Amniotic epithelial cell (primary cell): ENCODE measurements around the gene ABAT.
A peak's percentile ranks its signal among the peaks of the same experiment; 100 is the strongest.
"Not testable (repeated sequence)": the region's sequence is repeated elsewhere in the genome, so short reads cannot be mapped to it uniquely, and the experiment has no call there.

Source experiments
- DNase-seq: peaks from one replicate; pipeline ENCODE4 v3.0.0-alpha.2; 2010; ENCODE audit warnings: low read depth

ABAT gene

DNA sequence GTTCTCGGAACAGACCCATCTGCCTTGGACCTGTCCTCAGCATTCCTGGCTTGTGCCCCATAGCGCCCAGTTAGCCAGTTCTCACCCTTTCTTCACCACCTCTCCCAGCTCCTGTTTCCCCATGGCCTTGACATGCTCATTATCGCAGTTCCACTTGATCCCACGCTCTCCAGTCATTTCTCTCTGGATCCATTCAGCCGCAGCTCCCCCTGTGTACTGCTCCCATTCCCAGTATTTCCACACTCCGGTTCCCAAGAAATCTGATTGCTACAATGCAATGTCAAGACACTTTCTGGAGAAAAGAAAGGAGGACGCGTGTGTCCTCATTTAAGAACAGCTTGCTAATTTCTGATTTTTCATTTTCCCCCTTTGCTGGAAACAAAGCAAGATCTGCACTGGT, 67.7 kb downstream of the ABAT start:
- DNase-seq = no peak

DNA sequence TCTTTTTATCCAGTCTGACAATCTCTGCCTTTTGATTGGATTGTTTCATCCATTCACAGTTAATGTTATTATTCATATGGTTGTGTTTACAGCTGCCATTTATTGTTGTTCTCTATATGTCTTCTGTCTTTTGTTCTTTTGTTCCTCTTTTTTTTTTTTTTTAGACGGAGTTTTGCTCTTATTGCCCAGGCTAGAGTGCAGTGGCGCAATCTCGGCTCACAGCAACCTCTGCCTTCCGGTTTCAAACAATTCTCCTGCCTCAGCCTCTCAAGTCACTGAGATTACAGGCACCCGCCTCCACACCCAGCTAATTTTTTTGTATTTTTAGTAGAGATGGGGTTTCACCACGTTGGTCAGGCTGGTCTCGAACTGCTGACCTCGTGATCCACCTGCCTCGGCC, 74.5 kb downstream of the ABAT start:
- DNase-seq = not testable (repeated sequence)

DNA sequence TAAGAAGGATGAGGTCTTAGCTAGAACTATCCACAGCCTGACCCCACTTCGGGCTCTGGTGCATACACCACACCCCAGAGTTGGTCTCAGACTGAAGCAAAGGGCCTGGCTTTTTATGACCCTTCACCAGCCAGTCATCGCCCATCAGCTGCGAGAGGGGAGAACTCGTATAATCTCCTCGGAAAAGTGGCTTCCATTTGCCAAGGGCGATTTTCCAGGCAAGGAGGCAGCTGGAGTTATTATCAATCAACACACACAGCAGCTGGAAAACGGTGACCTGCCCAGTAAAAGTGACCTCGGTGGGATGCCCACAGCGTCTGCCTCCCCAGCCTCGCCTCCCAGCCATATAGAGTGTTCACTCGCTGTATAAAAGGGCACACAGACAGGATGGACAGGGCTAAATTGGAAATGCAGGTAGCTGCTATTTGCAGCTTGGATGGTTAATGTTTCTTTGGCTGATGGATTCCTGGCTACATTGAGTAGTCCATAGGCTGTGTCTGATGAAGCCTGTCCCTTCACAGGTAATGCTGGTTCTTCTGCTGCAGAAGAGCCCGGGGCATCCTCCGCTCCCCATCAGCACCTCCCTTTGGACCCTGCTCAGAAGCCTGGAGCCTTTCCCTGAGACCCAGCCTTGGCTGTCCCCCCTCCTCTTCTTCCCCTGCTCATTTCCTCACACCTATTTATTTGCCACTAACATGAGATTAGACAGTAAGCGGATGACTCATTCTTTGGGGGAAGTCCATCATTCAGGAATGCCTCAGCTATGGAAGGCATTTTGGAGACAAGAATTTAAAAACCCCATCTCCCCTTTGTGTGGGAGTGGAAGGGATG, 77.3 kb downstream of the ABAT start:
- peak; percentile 90 for DNase-seq

DNA sequence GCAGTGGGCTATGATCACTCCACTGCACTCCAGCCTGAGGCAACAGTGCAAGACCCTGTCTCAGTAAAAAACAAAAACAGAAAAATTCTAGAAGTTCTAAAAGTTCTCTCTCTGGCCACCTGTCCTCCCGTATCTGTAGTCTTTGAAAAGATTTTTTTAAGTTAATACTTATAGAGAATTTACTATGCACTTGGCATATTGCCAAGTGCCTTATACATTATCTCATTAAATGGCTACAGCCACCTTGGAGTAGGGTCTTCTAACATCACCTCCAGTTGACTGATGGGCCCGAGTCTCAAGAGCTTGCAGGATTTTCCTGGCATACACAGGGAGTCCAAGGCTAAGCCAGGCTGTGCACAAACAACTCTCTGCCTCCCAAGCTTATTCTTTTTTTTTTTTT, 78.3 kb downstream of the ABAT start:
- no peak for DNase-seq

DNA sequence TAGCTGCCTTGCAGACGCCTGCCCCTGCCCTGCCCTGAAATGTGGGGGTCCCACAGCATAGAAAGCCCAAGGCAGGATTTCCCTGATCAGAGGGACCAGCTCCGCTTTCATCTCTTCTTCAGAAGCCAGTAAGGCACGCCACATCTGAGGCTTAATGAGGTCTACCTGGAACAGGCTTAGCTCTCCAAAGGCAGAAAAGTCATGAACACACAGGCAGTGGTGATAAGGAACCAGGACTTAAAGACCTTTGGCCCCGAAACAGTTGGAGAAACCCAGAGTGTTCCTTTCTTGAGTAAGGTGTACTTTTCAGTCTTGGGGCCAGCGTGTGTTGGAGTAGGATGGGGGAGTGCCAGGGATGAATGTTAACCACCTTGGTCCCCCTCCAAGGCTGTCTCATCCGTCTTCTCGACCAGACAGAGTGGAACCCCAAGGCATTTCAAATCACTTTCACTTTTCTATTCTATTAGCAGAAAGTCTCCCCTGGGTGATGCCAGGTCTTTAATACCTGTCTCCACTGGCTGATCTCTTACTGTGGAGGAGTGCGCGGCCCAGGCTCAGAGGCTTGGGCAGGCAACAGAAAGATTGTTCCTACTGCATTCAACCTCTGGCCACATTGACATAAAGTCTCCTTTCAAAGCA, 79.1 kb downstream of the ABAT start:
- DNase-seq = peak; percentile 19

DNA sequence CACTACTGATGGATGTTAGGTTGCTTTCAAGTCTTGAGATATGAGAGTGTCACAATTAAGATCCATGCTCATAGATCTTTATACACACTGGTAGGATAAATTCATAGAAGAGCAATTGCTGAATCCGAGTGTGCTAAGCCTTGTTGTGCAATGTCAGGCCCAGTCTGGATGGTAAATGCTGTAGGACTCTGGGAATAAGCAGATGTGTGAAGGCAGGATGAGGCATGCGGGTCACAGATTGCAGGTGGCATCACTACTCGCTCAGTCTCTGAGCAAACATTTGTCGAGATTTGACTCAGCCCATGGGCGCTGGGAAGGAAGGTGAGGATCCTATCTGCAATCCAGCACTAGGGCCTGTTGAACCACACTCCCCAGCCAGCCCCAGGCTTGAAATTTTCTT, 82.3 kb downstream of the ABAT start:
- peak; percentile 21 for DNase-seq

DNA sequence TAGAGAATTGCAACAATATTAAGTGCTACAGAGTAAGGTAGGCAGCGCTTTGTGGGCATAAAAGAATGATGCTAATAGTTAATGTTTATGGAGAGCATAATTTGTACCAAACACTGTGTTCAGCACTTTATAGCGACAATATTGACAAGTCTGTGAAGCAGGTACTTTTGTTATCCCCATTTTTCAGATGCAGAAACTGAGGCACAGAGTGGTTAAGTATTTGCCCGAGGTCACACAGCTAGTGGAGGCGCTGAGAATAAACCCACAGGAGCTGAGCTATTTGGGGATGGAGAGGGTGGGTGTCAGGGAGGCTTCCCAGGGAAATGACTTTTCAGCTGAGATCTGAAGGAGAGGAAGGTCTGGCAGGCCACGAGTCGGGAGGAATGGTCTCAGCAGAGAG, 83.6 kb downstream of the ABAT start:
- no peak for DNase-seq

DNA sequence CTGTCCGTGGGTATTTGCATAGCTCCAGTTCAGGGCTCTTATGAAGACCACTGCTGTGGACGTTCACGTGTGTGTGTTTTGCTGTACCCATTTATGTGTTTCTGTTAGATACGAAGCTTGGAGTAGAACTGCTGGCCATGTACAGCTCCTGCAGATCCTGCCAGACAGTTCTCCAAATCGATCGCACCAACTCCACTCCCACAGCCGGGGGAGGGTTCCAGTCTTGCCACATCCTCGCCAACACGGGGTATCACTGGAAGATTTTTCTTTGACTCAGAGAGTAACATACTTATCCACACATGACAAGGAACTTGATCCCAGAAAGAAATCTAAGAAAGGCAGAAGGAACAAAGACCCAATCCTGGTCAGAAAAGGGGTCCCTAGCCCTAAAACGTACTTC, 85.6 kb downstream of the ABAT start:
- no peak for DNase-seq

DNA sequence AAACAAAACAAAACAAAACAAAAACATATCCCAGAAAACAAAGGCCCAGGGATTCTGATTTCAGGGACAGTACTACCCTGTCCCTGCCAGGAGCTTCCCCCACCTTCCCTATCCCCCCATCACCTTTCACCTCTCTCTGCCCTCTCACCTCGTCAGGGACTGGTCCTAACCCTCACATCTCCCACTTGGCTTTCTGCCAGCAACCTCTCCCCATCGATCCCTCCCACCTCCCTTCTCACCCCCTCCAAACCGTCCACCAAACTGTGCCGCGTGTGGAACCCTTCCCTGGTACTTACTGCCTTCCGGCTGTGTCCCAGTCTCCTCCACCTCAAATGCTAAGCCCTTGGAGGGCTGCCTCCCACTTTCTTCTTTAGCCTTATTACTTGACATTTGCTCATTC, 86.7 kb downstream of the ABAT start:
- no peak for DNase-seq

DNA sequence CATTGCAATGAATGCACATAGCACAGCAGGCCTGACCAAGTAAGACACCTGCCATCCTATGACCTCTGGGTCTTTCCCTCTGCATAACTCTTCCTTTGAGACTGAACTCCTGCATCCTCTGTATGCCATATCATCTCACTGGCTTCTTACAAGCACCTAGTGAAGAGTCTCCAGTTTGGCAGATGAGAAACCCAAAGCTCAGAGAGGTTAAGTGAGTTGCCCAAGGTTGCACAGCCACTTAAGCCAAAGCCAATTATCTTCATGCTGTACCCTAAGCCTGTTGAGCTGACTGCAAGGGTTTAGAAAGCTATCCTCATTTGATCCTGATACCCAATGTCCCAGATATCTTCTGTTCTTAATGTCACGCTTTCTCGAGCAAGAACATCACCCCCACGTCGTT, 87.8 kb downstream of the ABAT start:
- DNase-seq = no peak

DNA sequence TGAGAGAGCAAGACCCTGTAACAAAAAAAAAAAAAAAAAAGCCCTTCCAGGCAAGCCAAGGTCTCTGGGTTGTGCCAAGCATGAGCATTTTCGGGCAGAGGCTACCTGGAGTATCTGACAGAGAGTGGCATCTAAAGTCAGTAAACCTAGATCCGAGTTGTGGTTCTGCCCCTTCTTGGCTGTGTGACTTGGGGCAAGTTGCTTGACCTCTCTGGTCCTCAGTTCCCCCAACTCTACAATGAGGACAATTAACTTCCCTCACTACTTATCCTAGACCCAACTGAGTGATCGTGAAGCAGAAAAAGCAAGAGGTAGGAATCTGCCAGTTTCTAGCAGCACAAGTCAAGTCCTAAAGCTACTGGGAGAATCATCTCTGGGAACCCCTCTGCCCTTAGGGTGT, 88.7 kb downstream of the ABAT start:
- no peak for DNase-seq

DNA sequence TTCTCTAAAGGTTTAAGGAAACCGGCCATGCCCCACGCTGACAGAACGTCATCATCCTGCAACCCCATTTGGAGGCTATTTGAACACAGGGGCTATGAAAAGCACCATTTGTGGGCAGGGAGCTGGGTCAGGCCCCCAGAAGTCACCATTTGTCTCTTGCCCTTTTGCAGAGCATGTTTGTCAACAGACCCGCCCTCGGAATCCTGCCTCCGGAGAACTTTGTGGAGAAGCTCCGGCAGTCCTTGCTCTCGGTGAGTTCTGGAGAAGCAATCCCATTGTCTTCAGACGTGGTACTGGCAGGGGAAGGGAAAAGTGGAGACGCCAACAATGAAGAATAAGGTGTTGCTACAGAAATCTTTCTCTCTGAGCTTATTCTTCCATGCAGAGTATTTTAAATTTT, 89.5 kb downstream of the ABAT start:
- DNase-seq = no peak

DNA sequence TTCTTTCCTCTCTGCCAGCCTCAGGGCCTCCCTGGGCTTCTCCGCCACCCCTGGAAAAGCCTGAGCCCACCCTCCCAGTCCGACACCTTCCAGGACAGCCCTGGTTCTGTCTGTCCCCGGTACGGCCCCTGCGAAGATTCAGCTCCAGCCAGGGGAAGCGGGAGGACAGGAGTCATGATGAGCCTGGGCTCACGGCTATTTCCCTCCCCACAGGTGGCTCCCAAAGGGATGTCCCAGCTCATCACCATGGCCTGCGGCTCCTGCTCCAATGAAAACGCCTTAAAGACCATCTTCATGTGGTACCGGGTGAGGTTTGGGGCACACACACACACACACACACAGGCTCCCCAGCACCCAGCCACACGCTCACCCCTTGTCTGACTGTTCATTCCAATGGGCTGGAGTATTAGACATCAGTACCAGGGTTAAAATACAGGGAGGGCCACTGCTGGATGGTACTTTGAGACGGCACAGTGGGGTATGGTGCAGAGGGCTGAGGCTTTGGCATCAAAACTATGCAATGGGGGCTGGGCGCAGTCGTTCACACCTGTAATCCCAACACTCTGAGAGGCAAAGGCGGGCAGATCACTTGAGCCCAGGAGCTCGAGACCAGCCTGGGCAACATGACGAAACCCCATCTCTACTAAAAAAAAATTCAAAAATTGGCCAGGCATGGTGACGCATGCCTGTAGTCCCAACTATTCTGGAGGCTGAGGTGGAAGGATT, 90.3 kb downstream of the ABAT start:
- DNase-seq = no peak

DNA sequence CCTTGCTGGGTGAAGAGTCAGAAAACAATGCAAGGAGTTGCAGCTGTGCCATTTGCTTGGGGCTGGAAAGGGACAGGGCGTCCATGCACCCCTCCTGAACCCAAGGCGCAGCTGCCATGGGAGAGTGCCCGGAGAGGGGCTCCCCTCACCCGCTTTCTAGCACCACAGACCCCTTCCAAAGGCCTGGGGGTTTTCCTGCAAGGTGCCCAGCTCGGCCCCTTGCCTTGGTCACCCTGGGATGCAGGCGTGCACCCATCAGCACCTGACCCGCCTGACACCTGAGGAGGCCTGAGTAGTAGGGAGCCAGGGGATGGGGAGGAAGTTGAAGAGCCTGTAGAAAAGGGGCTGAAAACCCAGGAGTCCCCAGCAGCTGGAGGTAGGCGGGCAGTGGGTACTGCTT, 92.8 kb downstream of the ABAT start:
- no peak for DNase-seq

DNA sequence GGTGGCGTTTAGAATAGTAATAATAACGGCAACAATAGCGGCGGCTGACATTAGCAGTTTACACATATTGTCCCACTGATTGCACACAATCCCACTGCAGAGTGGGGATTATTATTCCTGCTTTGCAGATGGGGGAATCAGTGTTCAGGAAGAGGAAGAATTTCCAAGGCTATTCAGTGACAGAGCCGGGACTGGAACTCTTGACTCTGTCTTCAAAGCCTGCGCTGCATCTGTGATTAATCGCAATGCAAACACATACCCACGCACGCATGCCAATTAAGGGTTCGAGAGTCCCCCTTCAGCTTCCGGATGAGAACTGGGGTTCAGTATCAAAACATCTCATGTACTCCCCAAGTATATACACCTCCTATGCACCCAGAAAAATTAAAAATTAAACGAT, 93.9 kb downstream of the ABAT start:
- no peak for DNase-seq

DNA sequence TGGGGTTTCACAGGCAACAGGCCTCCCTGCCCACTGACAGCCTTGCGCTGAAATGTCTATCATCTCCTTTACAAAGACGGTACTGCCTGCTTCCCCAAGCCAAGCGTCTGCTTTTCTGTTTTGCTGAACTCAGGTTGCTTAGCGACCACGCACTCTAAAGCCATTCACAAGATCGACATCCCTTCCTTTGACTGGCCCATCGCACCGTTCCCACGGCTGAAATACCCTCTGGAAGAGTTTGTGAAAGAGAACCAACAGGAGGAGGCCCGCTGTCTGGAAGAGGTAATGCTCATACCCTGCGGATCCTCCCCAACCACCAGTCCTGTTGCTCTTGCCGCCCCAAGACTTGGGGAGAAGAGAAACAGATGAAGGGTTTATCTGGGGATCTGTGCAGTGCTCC, 94.3 kb downstream of the ABAT start:
- DNase-seq = no peak

DNA sequence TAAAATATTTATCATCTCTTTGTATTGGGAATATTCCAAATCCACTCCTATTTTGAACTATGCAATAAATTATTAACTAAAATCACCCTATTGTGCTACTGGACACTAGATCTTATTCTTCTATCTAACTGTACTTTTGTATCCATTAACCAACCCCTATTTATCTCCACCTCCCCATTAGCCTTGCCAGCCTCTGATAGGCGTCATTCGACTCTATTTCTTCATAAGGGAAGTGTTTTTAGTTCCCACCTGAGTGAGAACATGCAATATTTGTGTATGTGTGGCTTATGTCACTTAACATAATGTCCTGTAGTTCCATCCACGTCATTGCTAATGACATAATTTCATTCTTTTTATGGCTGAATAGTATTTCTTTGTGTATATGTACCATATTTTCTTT, 99.1 kb downstream of the ABAT start:
- DNase-seq = no peak

DNA sequence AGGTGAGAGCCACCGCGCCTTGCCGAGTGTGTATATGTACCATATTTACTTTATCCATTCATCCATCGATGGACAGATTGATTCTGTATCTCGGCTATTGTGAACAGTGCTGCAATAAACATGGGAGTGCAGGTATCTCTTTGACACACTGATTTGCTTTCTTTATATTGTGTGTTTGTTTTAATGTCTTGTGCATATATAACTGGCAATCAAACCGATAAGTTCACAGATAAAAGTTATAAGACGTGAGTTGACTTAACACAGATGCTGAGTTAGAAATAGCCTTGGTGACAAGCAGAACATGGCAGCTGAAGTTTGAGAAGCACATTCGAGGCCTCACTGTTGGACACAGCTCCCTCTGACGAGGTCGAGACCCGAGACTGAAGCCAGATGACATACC, 99.8 kb downstream of the ABAT start:
- DNase-seq = no peak

DNA sequence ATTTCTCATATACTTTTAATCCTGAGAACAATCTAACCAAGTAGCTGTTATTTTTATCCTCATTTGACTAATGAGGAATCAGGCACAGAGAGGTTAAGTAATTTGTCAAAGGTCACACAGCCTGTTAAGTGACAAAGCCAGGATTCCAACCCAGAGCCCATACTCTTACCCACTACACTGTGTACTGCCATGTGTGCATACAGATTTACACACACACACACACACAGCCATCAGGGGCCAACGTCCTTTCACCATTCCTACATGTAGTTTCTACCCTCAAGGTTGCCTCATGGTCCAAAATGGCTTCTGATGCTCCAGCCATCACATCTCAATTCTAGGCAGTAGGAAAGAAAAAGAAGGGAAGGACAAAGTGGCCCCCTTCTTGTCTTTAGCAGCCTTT, 100.9 kb downstream of the ABAT start:
- no peak for DNase-seq

DNA sequence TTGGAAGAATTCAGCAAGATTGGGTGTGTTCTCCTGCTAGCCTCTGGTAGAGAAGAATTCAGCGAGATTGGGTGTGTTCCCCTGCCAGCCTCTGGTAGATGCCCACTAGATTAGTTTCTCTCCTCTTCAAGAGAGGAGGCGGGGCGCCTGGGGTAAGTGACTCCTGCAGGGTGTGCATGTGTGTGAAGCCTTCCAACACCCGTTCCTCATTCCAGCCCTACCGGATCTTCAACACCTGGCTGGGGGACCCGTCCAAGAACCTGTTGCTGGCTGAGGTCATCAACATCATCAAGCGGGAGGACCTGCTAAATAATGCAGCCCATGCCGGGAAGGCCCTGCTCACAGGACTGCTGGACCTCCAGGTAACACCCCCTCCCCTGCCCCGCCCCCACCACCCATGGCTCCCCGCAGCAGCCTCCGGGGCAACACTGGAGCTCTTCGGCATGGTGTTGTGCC, 101.7 kb downstream of the ABAT start:
- no peak for DNase-seq

DNA sequence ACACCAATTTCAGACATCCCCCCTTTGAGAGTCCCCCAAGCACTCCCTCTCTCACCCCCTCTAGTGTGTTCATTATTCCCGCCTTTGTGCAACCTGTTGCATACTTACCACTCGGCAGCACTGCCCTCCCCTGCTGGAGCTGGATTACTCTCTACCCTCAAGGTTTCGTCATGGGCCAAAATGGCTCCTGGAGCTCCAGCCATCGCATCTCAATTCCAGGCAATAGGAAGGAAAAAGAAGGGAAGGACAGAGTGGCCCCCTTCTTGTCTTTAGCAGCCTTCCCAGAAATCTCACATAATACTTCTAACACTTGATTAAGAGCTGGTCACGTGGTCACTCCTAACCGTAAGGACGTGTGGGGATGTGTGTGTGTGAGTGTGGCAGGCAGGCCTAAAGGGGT, 102.8 kb downstream of the ABAT start:
- DNase-seq = no peak

DNA sequence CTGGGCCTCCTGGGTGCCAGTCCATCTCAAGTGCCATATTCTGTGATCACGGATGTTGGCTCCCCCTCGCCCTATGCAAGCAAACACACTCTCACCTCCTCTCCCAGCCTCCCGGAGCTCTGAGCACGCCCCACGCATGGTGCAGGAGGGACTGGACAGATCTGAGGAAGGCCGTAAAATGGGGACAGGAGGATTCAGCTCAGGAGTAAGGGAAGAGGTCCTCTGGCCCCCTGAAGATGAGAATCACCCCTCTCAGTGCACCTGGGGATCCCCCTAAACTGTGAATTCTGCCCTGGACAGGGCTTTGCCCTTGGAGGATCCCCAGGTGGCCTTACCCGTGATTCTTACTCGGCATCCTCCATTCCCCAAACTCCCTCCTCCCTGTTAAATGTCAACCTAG, 107.4 kb downstream of the ABAT start:
- no peak for DNase-seq

DNA sequence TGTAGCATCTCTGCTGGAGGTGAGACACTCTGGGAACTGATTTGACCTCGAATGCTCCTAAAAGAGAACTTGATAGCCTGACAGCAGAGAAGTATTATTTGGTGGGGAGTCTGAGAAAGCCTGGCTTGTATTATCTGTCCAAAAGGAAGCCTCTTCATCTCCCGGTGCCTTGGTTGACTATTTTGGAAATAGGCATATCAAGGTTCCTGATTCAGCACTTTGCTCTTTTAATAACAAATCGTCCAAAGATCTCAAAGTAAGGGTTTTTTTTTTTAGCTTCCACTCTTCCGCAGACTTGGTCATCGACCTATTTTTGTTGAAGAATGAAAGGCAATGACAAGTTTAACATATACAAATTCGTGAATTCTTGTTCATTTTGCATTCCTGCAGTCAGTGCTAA, 108.3 kb downstream of the ABAT start:
- DNase-seq = no peak
